T47D (cell line): ENCODE measurements around the gene VCL.

Experiments used
- DNase-seq, 2 experiments: peaks; one replicate each; pipeline versions ENCODE4 v3.0.0 to v3.0.0-alpha.2; 2011 to 2012; ENCODE audit warnings: low read depth in 1 of 2, low spot score in 1 of 2
- JUND ChIP-seq: IDR thresholded peaks from 2 replicates; pipeline ENCODE4 v1.6.1; 2012; ENCODE audit warnings: low read depth
- in situ Hi-C: cut with HindIII; loops from 2 replicates; pipeline ENCODE4 v1.10.0; 2016; ENCODE audit warnings: low sequenced_read_pairs, low pct_unique_long_range_greater_than_20kb

The VCL gene

DNA sequence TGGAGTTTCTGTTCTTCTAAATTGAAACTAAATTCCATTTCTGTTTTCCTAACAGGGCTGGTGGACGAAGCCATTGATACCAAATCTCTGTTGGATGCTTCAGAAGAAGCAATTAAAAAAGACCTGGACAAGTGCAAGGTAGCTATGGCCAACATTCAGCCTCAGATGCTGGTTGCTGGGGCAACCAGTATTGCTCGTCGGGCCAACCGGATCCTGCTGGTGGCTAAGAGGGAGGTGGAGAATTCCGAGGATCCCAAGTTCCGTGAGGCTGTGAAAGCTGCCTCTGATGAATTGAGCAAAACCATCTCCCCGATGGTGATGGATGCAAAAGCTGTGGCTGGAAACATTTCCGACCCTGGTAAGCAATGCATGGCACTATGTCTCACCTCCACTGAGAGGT lies 107.1 kb downstream of the VCL start:
- DNase-seq = no peak
- in situ Hi-C loops = no loop called here

DNA sequence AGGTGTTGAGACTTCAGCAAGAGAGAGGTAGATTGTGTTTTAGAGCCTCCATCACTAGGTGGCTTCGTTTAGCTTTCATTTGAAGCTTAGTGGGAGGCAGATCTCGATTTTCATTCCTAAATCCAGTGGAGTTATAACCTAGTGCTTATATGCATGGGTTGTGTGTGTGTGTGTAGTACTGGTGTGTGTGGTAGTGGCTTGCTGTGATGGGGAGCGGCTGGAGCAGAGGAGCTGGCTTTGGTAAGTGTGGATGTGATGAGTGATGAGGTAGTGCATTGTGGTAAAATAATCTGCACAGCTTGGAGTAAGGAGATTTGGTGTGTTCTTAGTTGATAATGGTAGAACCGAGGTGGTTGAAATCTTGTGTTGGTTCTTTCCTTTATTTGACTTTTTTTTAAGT lies 109.5 kb downstream of the VCL start:
- in situ Hi-C loops = no loop called here
- no peak for DNase-seq
- no peak for TF ChIP-seq JUND

More for the DNA sequence above, 107.1 kb downstream of the VCL start:
- no peak for TF ChIP-seq JUND

DNA sequence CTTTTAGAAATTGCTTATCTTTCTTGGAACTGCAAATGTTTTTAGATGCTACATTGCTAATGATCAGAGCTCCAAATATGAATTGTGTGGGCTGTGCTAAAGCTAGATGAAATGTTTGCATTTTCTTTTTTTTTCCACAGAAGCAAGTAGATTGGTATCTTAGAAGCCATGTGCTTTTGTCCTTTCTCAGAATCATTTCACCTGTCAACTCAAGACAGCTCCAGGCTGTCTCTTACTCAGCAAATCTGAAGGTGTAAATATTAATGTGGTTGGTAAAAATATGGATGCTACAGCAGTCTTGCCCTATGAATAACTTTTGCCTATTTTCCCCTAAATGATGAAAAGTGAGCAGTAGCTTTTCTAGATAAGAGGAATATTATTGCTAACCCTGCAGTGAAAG lies 111.5 kb downstream of the VCL start:
- in situ Hi-C loops = no loop called here
- DNase-seq = no peak
- TF ChIP-seq JUND = no peak

DNA sequence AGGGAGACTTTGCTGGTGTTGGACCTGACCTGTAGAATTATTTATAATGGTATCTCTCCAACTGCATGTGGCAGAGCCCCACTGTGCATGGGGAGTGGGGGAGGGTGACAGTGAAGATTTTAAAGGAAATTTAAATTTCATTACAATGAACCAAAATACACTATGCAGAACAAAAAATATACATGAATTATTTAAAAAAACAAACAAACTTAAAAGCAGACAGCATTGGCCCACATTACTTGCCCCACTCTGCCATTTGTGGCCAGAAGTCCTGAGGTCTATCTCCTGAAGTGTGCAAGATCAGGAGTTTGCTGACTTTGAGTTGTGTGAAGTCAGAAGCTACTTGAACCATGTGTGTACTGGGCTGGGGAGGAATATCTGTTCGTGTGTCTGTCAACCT lies 112.2 kb downstream of the VCL start:
- DNase-seq = no peak
- in situ Hi-C loops = no loop called here
- no peak for TF ChIP-seq JUND

DNA sequence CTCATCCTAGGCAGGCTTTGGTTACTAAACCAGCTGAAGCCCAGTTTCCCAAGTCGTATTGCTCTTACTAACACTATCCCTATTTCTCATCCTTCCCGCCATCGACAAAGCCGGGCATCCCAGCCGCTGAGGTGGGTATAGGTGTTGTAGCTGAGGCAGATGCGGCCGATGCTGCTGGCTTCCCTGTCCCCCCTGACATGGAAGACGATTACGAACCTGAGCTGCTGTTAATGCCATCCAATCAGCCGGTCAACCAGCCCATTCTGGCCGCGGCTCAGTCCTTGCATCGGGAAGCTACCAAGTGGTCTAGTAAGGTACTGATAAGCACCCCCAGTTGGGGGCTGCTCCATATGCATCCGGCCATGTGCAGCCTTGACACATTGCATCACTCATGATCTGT lies 113.9 kb downstream of the VCL start:
- in situ Hi-C loops = no loop called here
- DNase-seq = no peak
- TF ChIP-seq JUND = no peak

DNA sequence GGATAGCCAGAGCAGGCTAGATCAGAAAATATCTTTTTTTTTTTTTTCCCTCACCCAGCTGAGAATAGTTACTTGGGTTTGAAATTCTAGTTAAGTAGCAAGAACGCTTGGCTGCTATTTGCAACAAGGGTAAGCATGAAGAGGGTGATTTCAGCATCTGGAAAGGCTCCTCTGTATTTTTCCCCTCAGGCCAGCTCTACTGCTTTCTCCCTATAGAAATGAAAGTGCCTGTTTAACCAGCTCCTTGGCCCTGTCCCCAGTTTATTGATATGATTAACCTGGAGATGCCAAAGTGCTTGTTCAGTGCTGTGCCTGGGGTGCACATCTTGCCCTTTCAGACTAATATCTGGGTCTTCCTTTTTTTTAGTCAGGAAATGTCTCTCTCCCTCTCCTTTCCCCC lies 115.6 kb downstream of the VCL start:
- no peak for DNase-seq
- in situ Hi-C loops = no loop called here
- no peak for TF ChIP-seq JUND

DNA sequence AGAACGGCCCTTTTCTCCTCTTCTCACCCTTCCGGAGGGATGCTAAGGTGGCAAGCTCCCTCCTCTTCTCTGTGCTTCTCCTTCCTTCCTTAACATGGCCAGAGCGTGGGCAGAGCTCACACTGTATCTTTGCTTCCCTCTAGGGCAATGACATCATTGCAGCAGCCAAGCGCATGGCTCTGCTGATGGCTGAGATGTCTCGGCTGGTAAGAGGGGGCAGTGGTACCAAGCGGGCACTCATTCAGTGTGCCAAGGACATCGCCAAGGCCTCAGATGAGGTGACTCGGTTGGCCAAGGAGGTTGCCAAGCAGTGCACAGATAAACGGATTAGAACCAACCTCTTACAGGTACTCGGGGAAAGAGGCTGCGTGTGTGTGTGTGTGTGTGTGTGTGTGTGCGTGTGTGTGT lies 116.1 kb downstream of the VCL start:
- in situ Hi-C loops = no loop called here
- TF ChIP-seq JUND = no peak
- DNase-seq = no peak

DNA sequence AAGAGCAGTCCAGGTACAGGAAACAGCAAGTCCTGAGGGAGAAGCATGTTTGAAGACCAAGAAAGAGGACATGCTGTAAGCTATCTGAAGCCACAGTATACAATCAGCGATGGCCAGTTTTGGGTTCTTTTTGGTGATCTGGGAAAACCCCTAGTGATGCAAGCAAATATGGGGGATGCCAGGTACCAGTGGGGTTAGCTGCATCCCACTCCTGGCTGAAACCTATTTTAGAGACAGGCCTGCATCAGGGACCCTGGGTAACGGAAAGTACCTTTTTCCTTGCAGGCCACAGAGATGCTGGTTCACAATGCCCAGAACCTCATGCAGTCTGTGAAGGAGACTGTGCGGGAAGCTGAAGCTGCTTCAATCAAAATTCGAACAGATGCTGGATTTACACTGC lies 119.8 kb downstream of the VCL start:
- no peak for DNase-seq
- in situ Hi-C loops = no loop called here
- no peak for TF ChIP-seq JUND

DNA sequence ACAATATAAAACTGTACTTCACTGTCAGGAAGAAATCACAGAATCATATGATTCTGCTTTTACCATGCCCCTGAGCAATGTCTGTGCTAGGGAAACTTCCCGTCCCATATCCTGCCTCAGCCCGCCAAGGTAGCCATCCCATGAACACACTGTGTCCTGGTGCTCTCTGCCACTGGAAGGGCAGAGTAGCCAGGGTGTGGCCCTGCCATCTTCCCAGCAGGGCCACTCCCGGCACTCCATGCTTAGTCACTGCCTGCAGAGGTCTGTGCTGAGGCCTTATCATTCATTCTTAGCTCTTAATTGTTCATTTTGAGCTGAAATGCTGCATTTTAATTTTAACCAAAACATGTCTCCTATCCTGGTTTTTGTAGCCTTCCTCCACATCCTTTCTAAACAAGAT lies 120.9 kb downstream of the VCL start:
- no peak for DNase-seq
- TF ChIP-seq JUND = no peak
- in situ Hi-C loops = no loop called here

DNA sequence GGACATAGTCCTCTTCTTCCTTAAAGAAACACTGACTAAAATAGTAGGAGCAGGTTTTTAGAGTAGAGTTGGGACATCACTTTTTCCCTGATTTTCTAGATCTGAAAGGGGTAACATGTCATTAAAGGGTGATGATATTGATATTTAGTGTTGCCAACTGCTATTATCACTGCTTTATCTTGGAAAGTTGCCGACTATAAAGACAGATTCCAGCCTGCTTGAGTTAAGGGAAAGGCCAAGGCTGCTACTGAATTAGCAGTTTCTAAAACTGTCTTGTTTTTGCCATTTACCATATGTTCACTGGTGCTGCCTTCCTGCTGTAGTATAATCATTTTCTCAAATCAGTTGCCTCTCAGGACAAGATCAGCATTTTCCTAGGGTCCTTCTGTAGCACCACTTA lies 123.0 kb downstream of the VCL start:
- in situ Hi-C loops = no loop called here
- no peak for TF ChIP-seq JUND
- DNase-seq = no peak

DNA sequence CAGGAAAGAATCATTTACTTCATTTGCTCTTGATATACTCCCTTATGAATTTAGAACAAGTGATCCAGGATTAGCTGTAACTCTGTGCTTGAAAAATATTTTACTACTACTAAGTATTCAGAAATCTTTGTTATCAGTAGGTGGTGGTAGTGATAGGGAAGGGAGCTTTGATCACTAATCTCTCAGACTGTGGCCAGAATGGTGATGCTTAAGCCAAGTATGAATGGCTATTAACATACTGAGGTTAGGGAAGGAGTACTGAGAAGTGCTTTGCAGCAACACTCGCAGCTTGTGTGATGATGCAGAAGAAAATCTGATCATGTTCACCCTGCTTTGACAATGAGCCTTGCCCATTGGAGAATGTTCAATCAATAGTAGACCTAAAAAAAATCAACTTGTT lies 123.5 kb downstream of the VCL start:
- in situ Hi-C loops = no loop called here
- TF ChIP-seq JUND = no peak
- DNase-seq = no peak

DNA sequence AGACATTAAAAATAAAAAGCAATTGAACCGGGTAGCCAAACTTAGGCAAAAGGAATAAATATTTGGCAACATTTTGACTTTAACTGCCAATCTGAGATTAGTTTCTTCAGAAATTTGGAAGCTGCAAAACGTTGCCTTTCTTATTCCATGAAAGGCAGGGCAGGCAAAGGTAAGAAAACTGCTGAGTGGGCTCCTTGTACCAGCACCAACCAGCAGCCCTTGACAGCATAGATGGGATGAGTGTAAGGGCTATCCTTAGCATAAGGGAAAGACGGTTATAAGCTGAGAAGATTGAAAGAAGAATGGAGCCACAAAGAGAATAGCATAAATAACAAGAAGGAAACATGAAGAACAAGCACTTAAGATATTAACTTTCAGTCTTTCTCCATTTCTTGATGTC lies 124.1 kb downstream of the VCL start:
- in situ Hi-C loops = no loop called here
- DNase-seq = no peak
- TF ChIP-seq JUND = no peak

DNA sequence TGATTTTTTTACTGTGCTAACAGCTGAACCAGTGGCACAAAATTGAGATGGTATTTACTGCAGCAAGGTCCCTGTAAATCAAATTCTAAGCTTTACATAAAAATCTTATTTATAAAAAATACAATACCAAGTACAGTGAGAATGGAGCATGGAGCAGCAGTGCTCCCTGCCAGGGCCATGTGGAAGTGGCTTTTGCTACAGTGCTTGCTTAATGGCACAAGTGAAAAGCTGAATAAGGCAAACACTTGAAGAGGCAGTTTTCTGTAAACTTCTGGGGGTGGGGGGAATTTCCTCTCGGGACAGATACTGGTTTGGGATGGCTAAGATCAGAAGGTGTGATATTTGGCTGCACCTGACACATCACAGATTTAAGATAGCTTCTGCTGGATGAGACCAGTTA lies 125.2 kb downstream of the VCL start:
- no peak for TF ChIP-seq JUND
- no peak for DNase-seq
- in situ Hi-C loops = no loop called here

DNA sequence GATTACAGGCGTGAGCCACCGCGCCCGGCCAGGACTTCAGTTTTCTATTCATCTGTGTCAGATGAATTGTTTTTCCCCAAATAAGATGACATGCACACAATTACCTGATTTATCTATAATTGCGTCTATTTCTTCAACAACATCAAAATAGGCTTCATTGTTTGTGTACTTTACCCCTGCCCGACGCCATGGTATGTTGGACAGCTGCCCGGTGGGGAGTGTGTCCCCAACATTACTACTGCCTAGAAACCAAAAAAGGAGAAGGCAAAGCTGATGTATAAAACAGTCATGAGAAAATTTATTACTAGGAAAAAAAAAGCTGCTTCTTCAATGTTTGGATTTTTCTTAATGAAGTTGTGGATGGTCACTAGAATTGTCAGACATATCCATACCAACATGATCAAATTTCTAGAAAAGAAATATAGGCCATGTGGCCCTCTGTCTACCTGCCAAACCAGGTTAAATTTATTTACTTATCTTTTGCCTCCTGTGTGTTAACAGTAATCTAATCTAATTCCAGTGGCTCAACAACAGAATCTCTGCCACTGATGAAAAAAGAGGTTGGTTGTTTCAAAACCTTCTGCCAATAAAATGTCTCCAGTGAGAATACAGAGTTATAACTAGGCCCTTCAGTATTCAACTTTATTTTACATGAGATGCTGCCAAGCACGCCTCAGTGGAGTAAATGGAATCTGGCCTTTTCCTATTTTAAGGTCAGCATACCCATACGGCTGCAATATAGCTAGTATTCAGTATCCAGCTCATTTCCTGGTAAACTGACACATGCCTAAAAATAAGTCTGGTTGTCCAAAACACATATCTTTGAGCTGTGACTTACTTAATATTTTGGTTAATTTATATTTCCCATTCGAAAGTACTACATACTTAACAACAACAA lies 136.3 kb downstream of the VCL start:
- in situ Hi-C loops = no loop called here
- no peak for TF ChIP-seq JUND
- no peak for DNase-seq
